ENCODE results near the gene SLC25A42.
"Not testable (repeated sequence)": the region's sequence is repeated elsewhere in the genome, so short reads cannot be mapped to it uniquely, and the experiment has no call there.

The SLC25A42 gene, protein sequence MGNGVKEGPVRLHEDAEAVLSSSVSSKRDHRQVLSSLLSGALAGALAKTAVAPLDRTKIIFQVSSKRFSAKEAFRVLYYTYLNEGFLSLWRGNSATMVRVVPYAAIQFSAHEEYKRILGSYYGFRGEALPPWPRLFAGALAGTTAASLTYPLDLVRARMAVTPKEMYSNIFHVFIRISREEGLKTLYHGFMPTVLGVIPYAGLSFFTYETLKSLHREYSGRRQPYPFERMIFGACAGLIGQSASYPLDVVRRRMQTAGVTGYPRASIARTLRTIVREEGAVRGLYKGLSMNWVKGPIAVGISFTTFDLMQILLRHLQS

DNA sequence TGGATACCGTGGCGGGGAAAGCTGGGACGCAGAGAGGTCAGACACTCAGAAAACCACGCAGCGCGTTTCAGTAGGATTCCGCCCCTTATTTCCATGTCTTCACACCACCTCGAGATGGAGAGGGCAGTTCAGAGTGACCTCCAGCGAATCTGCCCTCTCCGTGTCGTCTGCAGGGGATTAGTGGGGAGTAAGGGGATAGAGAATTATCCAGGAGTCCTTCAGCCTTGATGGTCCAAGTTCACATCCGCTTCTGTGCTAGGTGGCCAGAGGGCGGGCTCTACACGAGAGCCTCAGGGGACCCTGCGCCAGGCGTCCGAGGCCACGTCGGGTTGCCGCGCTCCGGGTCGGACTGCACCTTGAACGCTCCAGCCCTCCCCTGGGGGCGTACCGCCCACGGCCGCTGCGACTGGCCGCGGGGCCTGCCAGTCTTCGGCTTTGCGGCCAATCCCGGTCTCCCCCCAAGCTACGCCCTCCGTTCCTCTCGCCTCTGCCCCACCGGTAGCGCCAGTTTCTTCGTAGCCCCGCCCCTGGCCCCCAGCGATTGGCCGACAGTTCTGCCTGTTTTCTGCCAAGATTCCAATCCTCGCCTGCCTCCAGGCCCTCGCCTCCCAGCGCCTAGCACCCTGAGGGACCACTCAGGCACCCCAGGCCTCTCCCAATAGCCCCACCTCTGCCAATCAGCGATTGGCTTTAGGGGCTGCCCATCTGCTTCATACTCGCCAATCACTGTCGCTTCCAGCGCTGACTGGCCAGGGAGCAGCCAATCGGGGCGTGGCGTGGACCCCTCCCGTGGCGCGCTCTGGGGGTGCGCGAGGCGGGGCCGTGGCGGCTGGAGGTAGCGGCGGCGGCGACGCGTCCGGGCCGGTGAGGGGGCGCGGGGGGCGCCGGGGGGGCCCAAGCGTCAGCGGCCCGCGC is at the start of gene SLC25A42:
Gene SLC25A42, plus strand, starts transcription at position 812 of the 915 bp plus-strand sequence. CDS start 32,131 bp downstream, outside the sequence.
- peak; percentile 98 for DNase-seq

- DNase-seq, result no peak
Observed at GRCh38 chr19:19021115-19021514, 42.7 kb upstream of the SLC25A42 start.

DNA sequence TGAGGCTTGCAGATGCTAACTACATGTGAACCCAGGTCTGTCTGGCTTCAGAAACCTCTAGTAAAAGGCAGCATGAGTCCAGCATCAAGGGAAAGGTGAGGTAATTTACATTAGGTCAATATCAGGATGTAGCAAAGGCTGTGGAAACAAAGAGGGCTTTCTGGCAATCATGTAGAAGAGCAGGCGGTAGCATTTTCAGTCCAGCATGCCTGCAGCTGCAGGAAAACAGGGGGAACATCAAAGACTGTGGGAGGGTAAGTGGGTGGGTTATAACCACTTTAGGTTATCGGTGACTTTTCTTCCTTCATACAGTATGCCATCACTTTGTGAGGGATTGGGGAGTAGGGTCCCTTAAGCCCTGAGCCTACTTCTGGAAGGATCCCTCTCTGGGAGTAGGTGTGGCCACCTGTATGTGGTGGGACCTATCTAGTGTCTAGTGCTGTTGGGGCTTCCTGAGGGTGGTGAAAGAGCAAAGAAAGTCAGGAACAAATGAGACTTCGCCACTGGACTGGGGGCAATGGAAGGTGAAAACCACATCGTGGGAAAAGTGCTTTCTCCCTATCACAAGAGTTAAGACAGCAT is 41.3 kb upstream of the SLC25A42 start:
- no peak for DNase-seq

GRCh38 chr19:19023376-19023775 is 40.4 kb upstream of the SLC25A42 start:
- not testable (repeated sequence) for DNase-seq

- DNase-seq, result no peak
Observed at GRCh38 chr19:19025861-19026260, 37.9 kb upstream of the SLC25A42 start.

DNA sequence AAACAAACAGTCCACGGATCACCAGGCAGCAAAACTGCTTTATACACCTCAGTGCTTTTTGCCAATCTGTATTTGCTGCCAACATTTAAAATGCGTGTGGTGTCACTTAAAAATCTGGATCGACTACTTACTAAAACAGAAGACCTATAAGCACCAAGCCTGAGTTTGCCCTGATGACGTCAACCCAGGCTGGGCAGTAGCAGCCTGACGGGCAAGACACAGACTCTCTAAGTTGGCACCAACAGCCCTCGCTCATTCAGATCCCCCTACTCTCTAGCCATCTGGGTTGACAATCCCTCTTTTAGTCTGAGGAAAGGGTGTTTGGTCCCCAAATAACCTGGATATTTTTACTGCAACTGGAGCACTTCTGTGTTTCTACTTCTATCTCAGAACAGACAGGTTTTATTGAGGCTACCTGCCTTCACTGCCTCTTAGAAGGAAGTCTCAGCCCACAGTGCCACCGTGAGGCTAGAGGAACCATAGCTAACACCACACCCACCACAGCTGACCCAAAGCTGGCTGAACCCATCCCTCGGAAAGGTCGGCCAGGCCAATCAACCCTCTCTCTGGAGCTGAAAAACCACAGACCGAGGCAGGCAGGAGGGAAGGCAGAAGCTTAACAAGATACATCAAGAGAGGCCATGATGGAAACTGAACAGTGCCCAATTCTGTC is 37.4 kb upstream of the SLC25A42 start:
- DNase-seq, result no peak

DNA sequence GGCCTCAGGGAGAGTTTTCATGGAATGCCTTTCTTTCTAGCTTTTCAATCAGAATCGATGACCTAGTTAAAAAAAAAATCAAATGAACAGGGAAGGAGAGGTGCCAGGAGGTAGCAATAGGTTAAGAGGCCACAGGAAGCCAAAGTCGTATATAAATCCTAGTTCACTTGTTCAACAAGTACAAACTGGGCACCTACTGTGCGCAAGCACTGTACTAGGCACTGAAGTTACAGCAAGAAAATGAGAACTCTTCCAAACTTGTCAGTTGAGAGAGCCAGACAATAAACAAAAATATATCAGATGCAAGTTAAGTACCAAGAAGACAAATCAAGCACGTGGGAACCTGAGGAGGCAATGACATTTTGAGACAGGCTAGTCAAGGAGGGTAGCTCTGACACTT is 36.6 kb upstream of the SLC25A42 start:
- no peak for DNase-seq

DNA sequence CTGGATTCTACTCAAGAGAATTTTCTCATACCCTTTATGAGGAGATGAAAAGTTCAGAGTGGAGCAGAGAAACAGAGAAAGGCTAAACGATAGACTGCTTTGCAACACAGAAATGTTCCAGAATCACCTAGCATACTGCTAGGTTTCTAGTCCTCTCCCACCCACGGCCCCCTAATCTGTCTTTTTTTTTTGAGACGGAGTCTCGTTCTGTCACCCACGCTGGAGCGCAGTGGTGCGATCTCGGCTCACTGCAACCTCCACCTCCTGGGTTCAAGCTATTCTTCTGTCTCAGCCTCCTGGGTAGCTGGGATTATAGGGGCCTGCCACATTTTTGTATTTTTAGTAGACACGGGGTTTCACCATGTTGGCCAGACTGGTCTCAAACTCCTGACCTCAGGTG is 35.3 kb upstream of the SLC25A42 start:
- no peak for DNase-seq

GRCh38 chr19:19031891-19032290 is 31.9 kb upstream of the SLC25A42 start:
- DNase-seq, result no peak

DNA sequence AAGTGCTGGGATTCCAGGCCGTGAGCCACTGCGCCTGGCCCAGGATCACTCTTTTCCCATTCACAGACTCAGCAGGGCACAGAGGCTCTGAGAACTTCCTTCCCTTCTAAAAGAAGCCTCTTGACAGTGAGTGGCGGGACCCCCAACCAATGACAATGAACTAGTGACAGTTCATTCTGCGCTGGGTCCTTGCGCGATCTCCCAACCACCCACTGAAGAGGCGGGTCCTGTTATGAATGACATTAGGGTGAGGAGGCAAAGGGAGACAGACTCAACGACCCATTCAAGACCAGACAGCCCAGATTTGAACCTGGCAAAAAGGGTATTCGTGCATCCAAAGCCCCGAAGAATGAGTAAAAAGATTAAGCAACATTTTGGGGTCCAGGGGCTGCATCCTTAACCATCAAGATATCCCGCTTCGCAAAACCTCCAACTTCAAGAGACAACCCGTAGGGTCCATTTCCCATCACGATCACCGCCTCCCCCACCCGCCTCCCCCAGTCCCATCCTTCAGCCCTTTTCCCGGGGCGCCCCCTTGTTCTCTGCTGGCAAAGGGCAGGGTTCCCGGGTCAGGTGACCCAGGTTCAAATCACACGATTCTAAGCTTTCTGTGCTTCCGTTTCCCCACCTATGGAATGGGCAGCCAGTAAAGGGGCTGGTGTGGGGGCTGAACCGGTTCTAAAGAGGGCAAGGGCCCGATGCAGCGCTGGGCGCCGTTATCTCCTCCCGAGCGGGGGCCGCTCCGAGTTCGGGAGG is 31.2 kb upstream of the SLC25A42 start:
- peak; percentile 70 for DNase-seq

DNA sequence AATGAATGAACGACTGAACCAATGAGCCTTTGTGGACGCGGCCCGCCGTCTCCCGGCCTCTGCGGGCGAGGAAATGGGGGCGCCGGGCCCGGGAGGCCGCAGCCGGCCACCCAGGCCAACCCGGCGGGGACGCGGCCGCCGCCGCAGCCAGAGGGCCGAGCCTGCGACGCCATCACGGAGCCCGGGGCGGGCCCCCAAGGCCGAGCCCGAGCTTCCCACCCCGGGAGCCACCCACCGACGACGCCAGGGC is 30.7 kb upstream of the SLC25A42 start:
- DNase-seq, result no peak

GRCh38 chr19:19033426-19034203 is 30.2 kb upstream of the SLC25A42 start, which contains the start of the genes ARMC6 and SUGP2:
Gene ARMC6, plus strand, starts transcription at chr19:19033603. Its CDS starts 607 bp downstream, at chr19:19034210.
Gene SUGP2, minus strand, starts transcription at chr19:19033517. Its CDS starts 2,446 bp downstream, at chr19:19031071.
- DNase-seq, result peak; percentile 94

- peak; percentile 59 for DNase-seq
Observed at GRCh38 chr19:19034204-19034624, 29.6 kb upstream of the SLC25A42 start.

GRCh38 chr19:19039901-19040300 is 23.9 kb upstream of the SLC25A42 start:
- DNase-seq, result no peak

DNA sequence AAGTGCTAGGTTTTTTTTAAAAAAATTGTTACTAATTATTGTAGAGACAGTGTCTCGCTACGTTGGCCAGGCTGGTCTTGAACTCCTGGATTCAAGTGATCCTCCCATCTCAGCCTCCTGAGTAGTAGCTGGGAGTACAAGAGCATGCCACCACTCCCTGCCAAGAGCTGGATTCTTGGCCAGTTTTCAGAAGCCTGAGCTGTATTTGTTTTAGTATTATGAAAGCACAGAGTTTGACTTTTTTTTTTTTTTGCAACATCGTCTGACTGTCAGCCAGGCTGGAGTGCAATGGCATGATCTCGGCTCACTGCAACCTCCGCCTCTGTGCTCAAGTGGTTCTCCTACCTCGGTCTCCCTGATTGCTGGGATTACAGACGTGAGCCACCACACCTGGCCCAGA is 23.4 kb upstream of the SLC25A42 start:
- no peak for DNase-seq

DNA sequence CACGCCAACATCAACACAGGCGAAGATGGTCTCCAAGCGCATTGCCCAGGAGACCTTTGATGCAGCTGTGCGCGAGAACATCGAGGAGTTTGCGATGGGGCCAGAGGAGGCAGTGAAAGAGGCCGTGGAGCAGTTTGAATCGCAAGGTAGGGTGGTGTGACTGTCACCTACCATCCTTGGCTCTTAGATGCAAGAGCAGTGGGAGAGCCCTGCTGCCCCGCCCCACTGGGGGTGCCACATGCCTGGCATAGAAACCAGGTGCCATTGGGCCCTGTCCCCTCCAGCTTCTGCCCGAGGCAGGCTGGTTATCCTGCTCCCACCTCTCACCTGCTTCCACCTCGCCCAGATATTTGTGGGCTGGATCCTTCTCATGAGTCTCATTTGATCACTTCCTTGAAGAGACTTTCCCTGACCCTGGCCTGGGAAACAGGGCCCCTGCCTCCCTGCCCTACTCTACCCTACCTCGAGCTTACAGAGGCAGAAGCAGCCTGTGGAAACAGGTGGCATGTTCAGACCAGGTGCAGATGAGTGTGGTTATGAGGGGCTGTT is 21.0 kb upstream of the SLC25A42 start:
- no peak for DNase-seq

DNA sequence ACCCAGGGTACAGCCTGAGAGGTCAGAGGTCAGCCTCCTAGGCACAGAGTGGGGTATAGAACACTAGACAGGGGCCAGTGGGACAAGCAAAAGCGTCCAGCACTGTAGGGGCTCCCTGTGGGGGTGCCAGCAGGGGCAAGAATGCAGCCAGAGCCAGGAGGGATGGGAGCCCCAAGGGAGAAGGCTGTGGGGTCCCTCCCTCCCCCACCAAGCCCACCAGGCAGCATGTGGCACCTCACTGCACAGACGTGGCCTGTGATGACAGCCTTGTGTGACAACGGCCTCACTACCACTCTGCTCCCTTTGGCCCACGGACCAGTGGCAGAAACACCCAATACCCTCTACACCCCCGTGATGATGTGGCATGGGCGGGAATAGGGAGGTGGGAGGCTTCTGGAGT is 20.3 kb upstream of the SLC25A42 start:
- DNase-seq, result no peak

GRCh38 chr19:19043881-19044280 is 19.9 kb upstream of the SLC25A42 start:
- no peak for DNase-seq

- DNase-seq, result no peak
Observed at GRCh38 chr19:19049406-19049805, 14.4 kb upstream of the SLC25A42 start.

GRCh38 chr19:19050104-19050503 is 13.7 kb upstream of the SLC25A42 start:
- DNase-seq, result no peak

DNA sequence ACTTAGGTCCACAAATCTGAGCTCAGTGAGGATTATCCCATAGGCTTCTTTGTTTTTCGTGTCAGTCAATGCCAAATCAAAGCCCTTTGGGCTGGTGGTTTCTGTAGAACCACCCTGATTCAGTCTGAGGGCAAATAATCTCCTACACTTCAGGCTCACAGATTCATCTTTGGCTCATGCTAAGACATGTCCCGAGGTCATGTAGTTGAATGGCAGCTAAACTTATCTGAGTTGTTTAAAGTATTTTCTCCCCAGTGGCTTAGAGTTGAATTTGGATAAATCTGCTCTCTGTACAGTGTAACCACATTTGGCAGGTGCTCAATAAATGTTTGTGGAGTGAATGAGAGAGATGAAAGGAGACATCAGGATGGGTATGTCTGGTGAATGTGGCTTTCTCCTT is 13.1 kb upstream of the SLC25A42 start:
- no peak for DNase-seq

Data from activated T-cell treated with anti-CD3 and anti-CD28 coated beads, Interleukin-2, amount 50 U/mL, for 1 hour (primary cell).